GM12801 (cell line): ENCODE results near the gene ANGPTL3.

ENCODE experiments used
- TF ChIP-seq, protein P1 (sequence below): IDR thresholded peaks from one replicate; pipeline ENCODE4 v1.5.1; 2011; ENCODE audit warnings: control low read depth; ENCODE audit not compliant: insufficient read length; ENCODE audit errors: extremely low read depth

ANGPTL3 gene

GRCh38 chr1:62590255-62590969 lies 6.9 kb upstream of the ANGPTL3 start:
- TF ChIP-seq, protein P1, sequence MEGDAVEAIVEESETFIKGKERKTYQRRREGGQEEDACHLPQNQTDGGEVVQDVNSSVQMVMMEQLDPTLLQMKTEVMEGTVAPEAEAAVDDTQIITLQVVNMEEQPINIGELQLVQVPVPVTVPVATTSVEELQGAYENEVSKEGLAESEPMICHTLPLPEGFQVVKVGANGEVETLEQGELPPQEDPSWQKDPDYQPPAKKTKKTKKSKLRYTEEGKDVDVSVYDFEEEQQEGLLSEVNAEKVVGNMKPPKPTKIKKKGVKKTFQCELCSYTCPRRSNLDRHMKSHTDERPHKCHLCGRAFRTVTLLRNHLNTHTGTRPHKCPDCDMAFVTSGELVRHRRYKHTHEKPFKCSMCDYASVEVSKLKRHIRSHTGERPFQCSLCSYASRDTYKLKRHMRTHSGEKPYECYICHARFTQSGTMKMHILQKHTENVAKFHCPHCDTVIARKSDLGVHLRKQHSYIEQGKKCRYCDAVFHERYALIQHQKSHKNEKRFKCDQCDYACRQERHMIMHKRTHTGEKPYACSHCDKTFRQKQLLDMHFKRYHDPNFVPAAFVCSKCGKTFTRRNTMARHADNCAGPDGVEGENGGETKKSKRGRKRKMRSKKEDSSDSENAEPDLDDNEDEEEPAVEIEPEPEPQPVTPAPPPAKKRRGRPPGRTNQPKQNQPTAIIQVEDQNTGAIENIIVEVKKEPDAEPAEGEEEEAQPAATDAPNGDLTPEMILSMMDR, result no peak

GRCh38 chr1:62590970-62591368 lies 6.4 kb upstream of the ANGPTL3 start:
- TF ChIP-seq, protein P1, result no peak

- TF ChIP-seq, protein P1, result no peak
These were observed 3.4 kb upstream of the ANGPTL3 start for GRCh38 chr1:62593825-62594394.

DNA sequence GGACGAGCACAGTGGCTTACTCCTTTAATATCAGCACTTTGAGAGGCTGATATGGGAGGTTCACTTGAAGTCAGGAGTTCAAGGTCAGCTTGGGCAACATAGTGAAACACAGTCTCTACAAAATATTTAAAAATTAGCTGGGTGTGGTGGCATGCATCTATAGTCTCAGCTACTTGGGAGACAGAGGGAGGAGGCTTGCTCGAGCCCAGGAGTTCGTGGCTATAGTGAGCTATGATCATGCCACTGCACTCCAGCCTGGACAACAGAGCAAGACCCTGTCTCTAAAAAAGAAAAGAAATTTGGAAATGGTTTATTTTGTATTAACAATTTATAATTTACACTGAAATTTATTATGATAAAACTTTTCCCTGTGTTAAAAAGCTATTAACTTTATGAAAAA lies 1.7 kb upstream of the ANGPTL3 start:
- TF ChIP-seq, protein P1, result no peak

DNA sequence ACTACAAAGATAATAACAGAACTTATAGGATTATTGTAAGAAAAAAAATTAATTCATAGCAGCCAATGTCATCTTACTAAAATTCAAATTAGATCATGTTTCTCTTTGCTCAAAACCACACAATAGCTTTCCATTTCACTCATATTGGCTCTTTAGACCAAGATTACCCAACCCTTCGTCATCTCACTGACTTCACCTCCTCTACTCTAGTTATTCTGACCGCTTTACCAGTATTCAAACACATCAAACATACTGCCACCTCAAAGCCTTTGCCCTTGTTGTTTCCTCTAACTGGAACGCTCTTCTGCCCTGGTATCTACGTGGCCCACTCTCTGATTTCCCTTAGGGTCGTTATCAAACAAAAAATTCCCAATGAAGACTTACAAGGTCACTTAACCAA lies 1.7 kb downstream of the ANGPTL3 start:
- TF ChIP-seq, protein P1, result no peak

- TF ChIP-seq, protein P1, result no peak
These were observed 4.1 kb downstream of the ANGPTL3 start for GRCh38 chr1:62601457-62601856.

- TF ChIP-seq, protein P1, result no peak
These were observed 11.6 kb downstream of the ANGPTL3 start for GRCh38 chr1:62608905-62609304.
